Loucy (cell line): ENCODE measurements around the gene NALCN.

Experiments used
- EZH2phosphoT487 ChIP-seq: fragments of 200-600 bp; IDR thresholded peaks from 2 replicates; pipeline ENCODE4 v1.6.1; 2018; ENCODE audit warnings: antibody characterized with exemption, mild to moderate bottlenecking, moderate library complexity, borderline replicate concordance
- TF ChIP-seq, protein P1 (sequence below): fragments of 200-600 bp; sonication (generic); conservative IDR thresholded peaks from 2 replicates; pipeline ENCODE4 v1.5.1; 2014; ENCODE audit warnings: mild to moderate bottlenecking, antibody characterized with exemption, low read length

DNA sequence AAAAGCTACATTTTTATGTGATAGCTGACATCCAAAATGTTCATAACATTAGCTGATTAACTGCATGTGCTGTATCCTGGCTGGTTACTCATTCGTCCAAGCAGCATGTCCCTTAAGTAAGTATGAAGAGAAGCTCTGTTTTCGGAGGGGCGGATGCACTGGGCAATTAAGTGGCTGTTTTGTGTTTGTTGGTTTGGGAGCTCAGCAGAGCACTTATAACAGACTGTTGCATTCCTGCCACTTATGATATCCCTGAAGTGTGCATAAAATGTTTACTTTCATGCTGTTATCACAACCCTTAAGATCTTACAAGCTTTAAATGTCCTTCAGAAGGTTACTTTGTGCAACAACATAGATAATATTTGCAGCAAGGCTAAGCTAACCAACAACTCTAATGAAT is 264.1 kb downstream of the NALCN start:
- TF ChIP-seq, protein P1, sequence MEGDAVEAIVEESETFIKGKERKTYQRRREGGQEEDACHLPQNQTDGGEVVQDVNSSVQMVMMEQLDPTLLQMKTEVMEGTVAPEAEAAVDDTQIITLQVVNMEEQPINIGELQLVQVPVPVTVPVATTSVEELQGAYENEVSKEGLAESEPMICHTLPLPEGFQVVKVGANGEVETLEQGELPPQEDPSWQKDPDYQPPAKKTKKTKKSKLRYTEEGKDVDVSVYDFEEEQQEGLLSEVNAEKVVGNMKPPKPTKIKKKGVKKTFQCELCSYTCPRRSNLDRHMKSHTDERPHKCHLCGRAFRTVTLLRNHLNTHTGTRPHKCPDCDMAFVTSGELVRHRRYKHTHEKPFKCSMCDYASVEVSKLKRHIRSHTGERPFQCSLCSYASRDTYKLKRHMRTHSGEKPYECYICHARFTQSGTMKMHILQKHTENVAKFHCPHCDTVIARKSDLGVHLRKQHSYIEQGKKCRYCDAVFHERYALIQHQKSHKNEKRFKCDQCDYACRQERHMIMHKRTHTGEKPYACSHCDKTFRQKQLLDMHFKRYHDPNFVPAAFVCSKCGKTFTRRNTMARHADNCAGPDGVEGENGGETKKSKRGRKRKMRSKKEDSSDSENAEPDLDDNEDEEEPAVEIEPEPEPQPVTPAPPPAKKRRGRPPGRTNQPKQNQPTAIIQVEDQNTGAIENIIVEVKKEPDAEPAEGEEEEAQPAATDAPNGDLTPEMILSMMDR, result no peak
- TF ChIP-seq EZH2phosphoT487, result no peak
